ENCODE results near the gene SLC16A10. TPM values are rescaled to one million over a fixed set of nuclear protein-coding genes. Genes with fewer than 3 reads are reported as not detected.

SLC16A10 gene
- total RNA-seq, 2 experiments from 2014 or later, result 13.4 to 13.8 TPM

- ChIA-PET CTCF (no interaction called here), POLR2A (no interaction called here)
- no peaks in the 10 kb centered on the region for H3K36me3 ChIP-seq (ENCODE audit: insufficient read depth, low read length)
- H3K27ac Mint-ChIP-seq, result no peak overlapping the region
- no peak overlapping the region for H3K27ac ChIP-seq (ENCODE audit: low read depth in 1 of 2, low read length in 2 of 2)
- H3K4me1 ChIP-seq (ENCODE audit: insufficient read depth, low read length), result no peaks in the 10 kb centered on the region
- H3K4me1 Mint-ChIP-seq (ENCODE audit: low read depth), result peaks cover 44% of the 10 kb centered on the region
- H3K4me3 ChIP-seq (ENCODE audit: low read length), result no peak overlapping the region
- H3K36me3 Mint-ChIP-seq (ENCODE audit: low read depth), result peaks cover 39% of the 10 kb centered on the region
- H3K9me3 ChIP-seq (ENCODE audit: control insufficient read depth in 1 of 2, insufficient read depth in 1 of 2, low read length in 2 of 2), result peaks cover 0 to 11% of the 10 kb centered on the region in 2 experiments
- intact Hi-C loops (cut with DNase I, micrococcal nuclease), result loop anchor here in 1 of 2 experiments (2.0 kb wide), 1 partner anchor 19 kb away; no protein-coding TSS in a partner anchor
- ATAC-seq (ENCODE audit: poor library complexity) (no peak), DNase-seq (no peak)
- TF ChIP-seq, protein P1, sequence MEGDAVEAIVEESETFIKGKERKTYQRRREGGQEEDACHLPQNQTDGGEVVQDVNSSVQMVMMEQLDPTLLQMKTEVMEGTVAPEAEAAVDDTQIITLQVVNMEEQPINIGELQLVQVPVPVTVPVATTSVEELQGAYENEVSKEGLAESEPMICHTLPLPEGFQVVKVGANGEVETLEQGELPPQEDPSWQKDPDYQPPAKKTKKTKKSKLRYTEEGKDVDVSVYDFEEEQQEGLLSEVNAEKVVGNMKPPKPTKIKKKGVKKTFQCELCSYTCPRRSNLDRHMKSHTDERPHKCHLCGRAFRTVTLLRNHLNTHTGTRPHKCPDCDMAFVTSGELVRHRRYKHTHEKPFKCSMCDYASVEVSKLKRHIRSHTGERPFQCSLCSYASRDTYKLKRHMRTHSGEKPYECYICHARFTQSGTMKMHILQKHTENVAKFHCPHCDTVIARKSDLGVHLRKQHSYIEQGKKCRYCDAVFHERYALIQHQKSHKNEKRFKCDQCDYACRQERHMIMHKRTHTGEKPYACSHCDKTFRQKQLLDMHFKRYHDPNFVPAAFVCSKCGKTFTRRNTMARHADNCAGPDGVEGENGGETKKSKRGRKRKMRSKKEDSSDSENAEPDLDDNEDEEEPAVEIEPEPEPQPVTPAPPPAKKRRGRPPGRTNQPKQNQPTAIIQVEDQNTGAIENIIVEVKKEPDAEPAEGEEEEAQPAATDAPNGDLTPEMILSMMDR (IDR thresholded peaks at IDR 0.05), result no peak
- no peaks in the 10 kb centered on the region for H3K27me3 ChIP-seq (ENCODE audit: control insufficient read depth in 1 of 2, insufficient read depth in 2 of 2, low read length in 2 of 2)
- no peak overlapping the region for H3K4me3 Mint-ChIP-seq
- no peaks in the 10 kb centered on the region for H3K27me3 Mint-ChIP-seq
- H3K9me3 Mint-ChIP-seq, result peaks cover 7% of the 10 kb centered on the region
Observed at GRCh38 chr6:111107589-111107988, 20.3 kb downstream of the SLC16A10 start.

DNA sequence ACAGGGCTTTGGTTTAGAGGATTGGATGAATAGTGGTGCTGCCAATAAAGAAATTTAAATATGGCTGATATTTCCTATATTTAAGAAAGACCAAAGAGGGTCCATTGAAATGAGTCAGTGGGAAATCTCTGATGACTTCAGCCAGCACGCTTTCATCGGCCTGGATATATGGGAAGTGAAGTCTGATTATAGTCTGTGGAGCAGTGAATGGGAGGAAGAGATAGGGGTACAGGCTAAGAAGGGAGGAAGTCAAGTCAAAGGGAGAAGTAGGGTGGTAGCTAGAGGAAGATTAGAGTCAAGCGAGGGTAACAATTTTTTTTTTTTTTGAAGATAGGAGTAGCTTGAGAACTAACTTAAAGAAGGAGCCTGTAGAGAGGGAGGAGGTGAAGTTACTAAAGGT, 22.7 kb downstream of the SLC16A10 start:
- TF ChIP-seq, protein P1 (IDR thresholded peaks at IDR 0.05), result no peak
- H3K27me3 ChIP-seq (ENCODE audit: control insufficient read depth in 1 of 2, insufficient read depth in 2 of 2, low read length in 2 of 2), result no peaks in the 10 kb centered on the region
- no peaks in the 10 kb centered on the region for H3K27me3 Mint-ChIP-seq
- POLR2A ChIA-PET, result no interaction called here
- ATAC-seq (ENCODE audit: poor library complexity) (no peak), DNase-seq (no peak)
- no peaks in the 10 kb centered on the region for H3K36me3 ChIP-seq (ENCODE audit: insufficient read depth, low read length)
- H3K27ac Mint-ChIP-seq, result no peak overlapping the region
- peaks cover 52% of the 10 kb centered on the region for H3K4me1 Mint-ChIP-seq (ENCODE audit: low read depth)
- H3K4me3 Mint-ChIP-seq, result no peak overlapping the region
- peaks cover 32% of the 10 kb centered on the region for H3K36me3 Mint-ChIP-seq (ENCODE audit: low read depth)
- H3K9me3 ChIP-seq (ENCODE audit: control insufficient read depth in 1 of 2, insufficient read depth in 1 of 2, low read length in 2 of 2), result peaks cover 0 to 11% of the 10 kb centered on the region in 2 experiments
- peaks cover 13% of the 10 kb centered on the region for H3K4me1 ChIP-seq (ENCODE audit: insufficient read depth, low read length)
- intact Hi-C loops (cut with DNase I, micrococcal nuclease), result no loop called here
- no peak overlapping the region for H3K4me3 ChIP-seq (ENCODE audit: low read length)
- H3K9me3 Mint-ChIP-seq, result peaks cover 7% of the 10 kb centered on the region
- CTCF ChIA-PET, result no interaction called here
- no peak overlapping the region for H3K27ac ChIP-seq (ENCODE audit: low read depth in 1 of 2, low read length in 2 of 2)

DNA sequence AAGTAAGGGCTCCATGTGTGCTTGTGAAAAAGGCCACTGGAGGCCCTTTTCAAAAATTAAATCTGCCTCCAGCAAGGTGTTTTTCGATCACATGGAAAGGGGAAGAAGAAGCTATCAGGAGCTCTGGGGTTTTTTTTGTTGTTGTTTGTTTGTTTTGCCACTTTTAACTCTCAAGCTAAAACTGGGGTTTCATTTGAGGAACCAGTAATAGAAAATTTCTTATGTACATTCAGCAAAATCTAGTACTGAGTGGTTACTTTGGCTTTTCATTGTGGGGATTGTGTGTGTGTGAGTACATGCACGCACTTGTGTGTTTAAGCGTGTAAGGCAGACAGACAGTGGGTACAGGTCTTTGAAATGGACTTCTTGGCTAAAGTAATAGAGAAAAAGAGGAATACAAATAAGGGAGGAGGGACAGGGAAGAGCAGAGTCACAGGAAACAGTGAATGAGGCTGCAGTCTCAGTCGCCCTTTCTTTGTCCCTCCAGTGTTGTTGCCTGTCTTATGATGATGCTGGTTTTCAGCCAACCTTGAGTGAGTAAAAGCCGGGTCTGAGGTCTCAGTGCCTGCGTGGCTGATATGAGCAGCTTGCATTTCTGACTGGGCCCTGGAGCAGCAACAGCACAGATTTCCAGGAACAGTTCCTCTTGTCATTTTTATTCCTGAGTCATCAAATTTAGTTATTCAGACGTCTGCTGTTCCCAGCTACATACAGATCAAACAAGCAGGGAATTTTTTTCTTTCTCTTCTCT, 26.2 kb downstream of the SLC16A10 start:
- TF ChIP-seq, protein P1 (IDR thresholded peaks at IDR 0.05), result no peak

More for the DNA sequence above, 26.2 kb downstream of the SLC16A10 start:
- peaks cover 17% of the 10 kb centered on the region for H3K4me1 ChIP-seq (ENCODE audit: insufficient read depth, low read length)
- no peak overlapping the region for H3K4me3 ChIP-seq (ENCODE audit: low read length)
- H3K27me3 ChIP-seq (ENCODE audit: control insufficient read depth in 1 of 2, insufficient read depth in 2 of 2, low read length in 2 of 2), result no peaks in the 10 kb centered on the region
- CTCF ChIA-PET, result interaction anchor here (0.6 kb wide), 1 partner anchor 333 kb away, joined by 4 read pairs; no protein-coding TSS in a partner anchor
- peak overlapping the region; percentile 85 for H3K27ac Mint-ChIP-seq
- no peaks in the 10 kb centered on the region for H3K36me3 ChIP-seq (ENCODE audit: insufficient read depth, low read length)
- H3K9me3 ChIP-seq (ENCODE audit: control insufficient read depth in 1 of 2, insufficient read depth in 1 of 2, low read length in 2 of 2), result peaks cover 0 to 5% of the 10 kb centered on the region in 2 experiments
- no peaks in the 10 kb centered on the region for H3K27me3 Mint-ChIP-seq
- peaks cover 19% of the 10 kb centered on the region for H3K36me3 Mint-ChIP-seq (ENCODE audit: low read depth)
- peak overlapping the region; percentile 19 to 67 for H3K27ac ChIP-seq (ENCODE audit: low read depth in 1 of 2, low read length in 2 of 2)
- peaks cover 48% of the 10 kb centered on the region for H3K4me1 Mint-ChIP-seq (ENCODE audit: low read depth)
- peak overlapping the region; percentile 52 for H3K4me3 Mint-ChIP-seq
- POLR2A ChIA-PET, result interaction anchor here (1.1 to 1.7 kb wide), 3 partner anchors 20 to 60 kb away, joined by 3 to 7 read pairs (median 3); partner anchors contain the start of gene SLC16A10
- peak; percentile 54 for ATAC-seq (ENCODE audit: poor library complexity)
- DNase-seq, result peak in 8 of 14 experiments; percentile 3 to 54 (median 16)
- intact Hi-C loops (cut with DNase I, micrococcal nuclease), result loop anchor here in 1 of 2 experiments (1.0 to 2.0 kb wide), 2 partner anchors 17 to 25 kb away; no protein-coding TSS in a partner anchor
- peaks cover 2% of the 10 kb centered on the region for H3K9me3 Mint-ChIP-seq
